ENCODE measurements around the gene OIP5.

- TF ChIP-seq POLR2AphosphoS5 (IDR thresholded peaks at IDR 0.05; ENCODE audit: low read depth, low read length) (no peak), TAF1 (IDR thresholded peaks at IDR 0.05; ENCODE audit: borderline replicate concordance, insufficient read depth, low read length) (no peak), SIN3A (IDR thresholded peaks at IDR 0.05; ENCODE audit: borderline replicate concordance, insufficient read depth, low read length) (no peak; the same call in 1 of the 2 replicates), REST (IDR thresholded peaks at IDR 0.05; ENCODE audit: insufficient read depth in 1 of 2, low read depth in 2 of 2, low read length in 2 of 2) (no peak)
Measured at GRCh38 chr15:41331833-41332193, 578 bp downstream of the OIP5 start.
